GM21360 (cell line): ENCODE results near the gene ZNF579.

Source experiments
- ATAC-seq: cut with Tn5 transposase; IDR thresholded peaks from one replicate; pipeline ENCODE4 v1.9.1; 2021; ENCODE audit warnings: mild to moderate bottlenecking, moderate library complexity; ENCODE audit not compliant: unreplicated experiment

ZNF579 gene

GRCh38 chr19:55611983-55612645, 31.5 kb upstream of the ZNF579 start:
- no peak for ATAC-seq

GRCh38 chr19:55611300-55611982, 30.8 kb upstream of the ZNF579 start:
- no peak for ATAC-seq

DNA sequence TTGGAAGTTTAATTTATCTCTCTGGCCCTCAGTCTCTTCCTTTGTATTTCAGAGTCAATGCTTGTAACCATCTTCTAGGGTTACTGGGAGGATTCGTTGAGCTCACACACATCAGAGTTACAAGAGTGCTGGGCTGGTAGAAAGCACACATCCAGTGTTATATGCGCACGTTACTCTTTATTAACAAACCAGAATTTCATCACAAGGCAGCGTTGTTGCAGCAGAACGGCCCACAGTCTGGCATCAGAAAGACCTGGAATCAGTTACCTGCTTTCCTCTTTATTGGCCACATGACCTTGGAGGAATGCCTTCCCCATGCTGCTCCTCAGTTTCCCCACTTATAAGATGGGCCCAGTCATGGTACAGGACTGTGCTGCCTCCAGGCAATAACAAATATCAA, 28.7 kb upstream of the ZNF579 start:
- ATAC-seq, result no peak

GRCh38 chr19:55606817-55607216, 26.2 kb upstream of the ZNF579 start:
- ATAC-seq, result no peak

- no peak for ATAC-seq
Measured at GRCh38 chr19:55606471-55606787, 25.8 kb upstream of the ZNF579 start.

DNA sequence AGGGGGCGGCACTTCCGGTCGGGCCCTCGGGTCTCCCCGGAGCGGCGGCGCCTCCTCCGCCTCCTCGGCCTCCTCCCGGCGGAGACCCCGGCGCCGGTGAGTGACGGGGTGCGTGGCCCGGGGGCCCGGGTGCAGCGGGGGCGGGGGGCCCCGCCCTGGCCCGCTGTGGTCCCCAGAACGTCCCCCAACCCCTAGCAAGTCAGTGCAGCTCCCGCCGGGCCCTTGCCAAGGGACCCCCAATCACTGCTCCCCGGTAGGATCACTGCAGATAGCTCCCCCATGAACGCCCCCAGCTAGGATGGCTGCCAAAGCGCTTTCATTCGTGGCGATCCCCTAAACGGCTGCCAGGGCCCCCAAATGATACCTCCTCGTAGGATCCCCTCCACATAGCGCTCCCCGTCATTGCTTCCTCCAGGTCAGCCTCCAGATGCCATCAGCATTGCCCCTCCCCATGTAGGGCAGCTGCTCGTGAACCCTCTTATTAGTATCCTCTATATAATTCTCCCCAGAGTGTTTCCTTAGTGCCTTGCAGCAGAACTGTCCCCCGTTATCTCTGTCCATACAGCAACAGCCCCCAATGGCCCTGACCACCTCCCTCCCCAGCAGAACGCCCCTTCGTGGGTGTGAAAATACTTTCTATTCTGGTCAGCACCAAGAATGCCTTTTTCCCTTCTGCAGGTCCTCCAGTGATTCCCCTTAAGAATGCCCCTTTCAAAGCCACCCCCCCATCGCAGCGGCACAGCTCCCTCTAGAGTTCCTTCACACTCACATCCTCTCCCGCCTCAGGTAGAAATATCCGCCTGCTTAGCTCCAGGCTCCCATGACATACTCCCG, 25.2 kb upstream of the ZNF579 start, which contains the start of gene ZNF865:
ZNF865 (plus strand) TSS at position 11 of the 834 bp plus-strand sequence. CDS start 7,972 bp downstream, outside the sequence.
- peak; percentile 16 for ATAC-seq

GRCh38 chr19:55605207-55605636, 24.6 kb upstream of the ZNF579 start:
- peak; percentile 56 for ATAC-seq

DNA sequence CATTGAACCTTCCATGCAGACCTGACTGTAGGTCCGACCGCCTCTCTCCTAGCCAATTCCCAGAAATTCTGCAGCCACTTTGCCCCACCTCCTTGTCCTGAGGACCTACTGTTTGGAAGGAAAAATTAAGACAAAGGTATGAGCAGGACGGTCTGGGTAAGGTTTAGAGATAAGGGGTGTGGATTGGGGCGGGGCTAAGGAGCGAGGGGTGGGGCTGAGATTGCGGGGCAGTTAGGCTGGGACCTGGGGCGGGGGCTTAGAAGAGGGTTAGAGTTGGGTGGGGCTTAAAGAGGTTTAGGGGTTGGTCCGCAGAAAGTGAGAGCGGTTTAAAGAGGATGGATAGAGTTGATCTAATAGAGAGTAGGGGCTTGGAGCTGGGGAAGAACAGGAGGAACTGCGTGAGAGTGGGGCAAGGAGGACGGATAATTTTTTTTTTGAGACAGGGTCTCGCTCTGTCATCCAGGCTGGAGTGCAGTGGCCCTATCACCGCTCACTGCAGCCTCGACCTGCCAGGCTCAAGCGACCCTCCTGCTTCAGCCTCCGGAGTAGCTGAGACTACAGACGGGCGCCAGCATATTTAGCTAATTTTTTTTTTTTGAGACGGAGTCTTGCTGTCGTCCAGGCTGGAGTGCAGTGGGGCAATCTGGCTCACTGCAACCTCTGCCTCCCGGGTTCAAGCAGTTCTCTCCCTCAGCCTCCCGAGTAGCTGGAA, 23.1 kb upstream of the ZNF579 start:
- ATAC-seq, result no peak

- no peak for ATAC-seq
Measured at GRCh38 chr19:55603115-55603514, 22.5 kb upstream of the ZNF579 start.

- ATAC-seq, result no peak
Measured at GRCh38 chr19:55602104-55603001, 21.7 kb upstream of the ZNF579 start.

DNA sequence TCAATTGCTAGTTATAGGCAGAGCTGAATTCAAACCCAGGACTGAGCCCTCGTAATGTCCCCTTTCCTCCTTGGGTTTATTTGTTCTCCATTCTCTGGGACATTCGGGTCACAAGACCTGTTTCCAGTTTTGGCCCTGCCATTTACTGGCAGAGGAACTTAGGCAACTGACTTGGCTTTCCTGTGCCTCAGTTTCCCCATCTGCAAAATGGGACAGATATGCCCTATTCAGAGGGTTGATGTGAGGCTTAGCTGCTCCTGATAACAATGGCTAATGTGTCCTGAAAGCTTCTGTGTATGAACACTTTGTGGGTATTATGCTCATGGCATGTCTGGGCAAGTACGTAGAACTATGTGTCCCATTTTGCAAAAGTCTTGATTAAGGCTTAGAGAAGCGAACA, 20.4 kb upstream of the ZNF579 start:
- no peak for ATAC-seq

DNA sequence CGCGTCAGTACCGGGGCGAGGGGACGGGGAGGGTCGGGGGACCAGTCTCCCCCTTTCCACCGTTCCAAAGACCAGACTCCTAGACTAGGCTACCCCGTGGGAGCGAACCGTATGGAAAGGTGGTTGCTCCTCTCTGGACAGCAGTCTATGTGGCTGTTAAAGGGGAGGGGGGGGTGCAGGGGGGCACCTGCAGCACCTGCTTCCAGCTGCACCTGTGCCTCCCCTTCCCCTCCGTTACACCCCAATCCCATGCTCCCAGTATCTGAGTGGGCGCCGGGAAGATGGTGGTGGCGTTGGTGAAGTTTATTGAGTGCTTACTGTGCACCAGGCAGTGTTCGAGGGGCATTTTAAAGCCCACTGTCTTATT, 20.0 kb upstream of the ZNF579 start:
- ATAC-seq, result no peak

DNA sequence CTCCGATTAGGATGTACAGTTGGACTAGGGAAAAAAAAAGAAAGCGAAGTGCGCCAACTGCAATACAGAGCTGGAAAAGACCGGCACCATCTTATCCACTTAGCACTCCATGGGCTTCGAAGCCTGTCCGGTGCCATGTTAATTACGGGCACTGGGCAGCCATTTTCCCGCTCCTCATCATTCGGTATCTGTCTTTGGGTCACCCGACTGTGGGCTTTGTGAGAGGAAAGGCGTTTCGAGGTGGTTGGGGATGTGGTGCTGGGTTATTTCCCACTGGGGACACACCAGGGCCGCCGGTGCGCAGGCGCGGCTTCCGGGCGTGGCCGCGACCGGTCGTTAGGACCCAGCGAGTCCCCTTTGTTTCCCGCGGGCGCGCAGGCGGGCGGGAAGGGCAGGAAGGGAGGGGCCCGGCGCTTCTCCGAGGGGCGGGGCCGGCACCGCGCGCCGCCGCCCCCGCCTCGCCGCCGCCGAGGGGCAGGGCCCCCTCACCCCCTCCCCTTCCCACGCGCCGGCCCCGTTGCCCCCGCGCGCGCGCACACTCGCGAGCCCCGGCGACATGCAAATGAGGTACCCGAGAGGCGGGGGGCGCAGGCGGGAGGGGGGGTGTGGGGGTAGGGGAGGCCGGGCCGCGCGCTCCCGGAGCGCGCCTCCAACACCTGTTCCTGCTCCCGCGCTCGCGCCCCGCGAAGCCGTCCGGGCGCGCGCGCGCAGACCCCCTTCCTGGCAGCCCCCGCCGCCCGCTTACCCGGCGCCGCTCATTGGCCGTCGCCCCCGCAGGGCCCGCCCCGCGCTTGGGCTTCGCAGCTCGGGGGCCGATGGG, 19.4 kb upstream of the ZNF579 start, which contains the start of gene ZNF524:
ZNF524 (plus strand) TSS at position 447 of the 820 bp plus-strand sequence. CDS start 1,825 bp downstream, outside the sequence.
- ATAC-seq, result peak; percentile 29

DNA sequence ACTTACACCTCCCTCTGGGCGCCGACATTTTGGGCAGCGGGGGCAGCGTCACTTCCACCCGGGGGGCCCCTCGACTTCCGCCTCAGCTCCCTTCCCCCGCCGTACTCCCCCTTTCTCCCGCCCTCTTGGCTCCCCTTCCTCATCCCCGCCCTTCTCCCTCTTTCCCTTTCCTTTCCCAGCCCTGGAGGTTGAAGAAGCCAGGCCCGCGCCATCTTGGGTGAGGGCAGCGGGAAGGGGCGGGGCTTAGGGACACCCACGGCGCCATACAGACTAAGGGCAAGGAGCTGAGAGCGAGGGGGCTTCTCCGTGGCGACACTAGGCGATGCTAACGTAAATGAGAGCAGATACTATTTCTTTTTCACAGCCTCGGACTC, 18.8 kb upstream of the ZNF579 start, which contains the start of gene FIZ1:
FIZ1 (minus strand) TSS at position 50 of the 374 bp plus-strand sequence. CDS start 1,652 bp downstream, outside the sequence.
- ATAC-seq, result peak; percentile 41

DNA sequence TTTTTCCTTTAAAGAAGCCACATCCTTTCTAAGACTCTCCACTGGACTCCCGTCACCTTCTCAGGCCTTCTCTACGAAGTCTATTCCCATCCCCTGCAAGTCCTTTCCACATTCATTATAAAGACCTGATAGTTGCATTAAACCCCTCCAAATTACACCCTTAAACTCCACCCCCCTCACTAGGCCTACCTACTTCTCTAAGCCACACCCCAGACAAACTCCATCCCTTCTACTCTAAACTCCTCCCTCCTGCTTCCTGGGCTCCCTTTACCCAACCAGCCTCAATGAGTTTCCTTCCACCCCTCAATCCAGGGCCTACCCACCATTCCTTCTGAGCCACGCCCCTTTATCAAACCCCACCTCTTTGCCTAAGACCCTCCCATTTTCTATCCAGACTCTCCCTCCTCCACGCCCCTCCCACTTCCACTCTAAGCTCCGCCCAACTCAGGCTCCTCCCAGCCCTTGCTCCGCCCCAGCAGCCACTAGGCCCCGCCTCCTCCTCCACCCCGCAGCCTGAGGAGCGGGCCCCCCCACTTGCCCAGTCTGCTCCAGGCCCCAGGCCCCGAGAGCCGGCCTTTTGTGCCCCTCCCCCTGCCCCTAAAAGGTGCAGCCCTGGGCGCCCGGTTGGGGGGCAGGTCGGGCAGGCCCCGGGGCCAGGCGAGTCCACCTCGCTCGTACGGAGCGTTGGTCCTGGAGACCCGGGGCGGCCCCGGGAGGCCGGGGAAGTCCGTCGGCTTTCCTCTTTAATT, 18.2 kb upstream of the ZNF579 start:
- ATAC-seq, result peak; percentile 46

- ATAC-seq, result no peak
Measured at GRCh38 chr19:55598034-55598433, 17.4 kb upstream of the ZNF579 start.

GRCh38 chr19:55597501-55597921, 16.9 kb upstream of the ZNF579 start:
- no peak for ATAC-seq

GRCh38 chr19:55596304-55596703, 15.7 kb upstream of the ZNF579 start:
- ATAC-seq, result no peak
